NCI-H1048 (cell line): ENCODE data around the gene ZEB2.
A peak's percentile ranks its signal among the peaks of the same experiment; 100 is the strongest.

Source experiments
- DNase-seq: peaks from one replicate; lab custom pipeline; 2025; lab: John Stamatoyannopoulos, UW

The ZEB2 gene

DNA sequence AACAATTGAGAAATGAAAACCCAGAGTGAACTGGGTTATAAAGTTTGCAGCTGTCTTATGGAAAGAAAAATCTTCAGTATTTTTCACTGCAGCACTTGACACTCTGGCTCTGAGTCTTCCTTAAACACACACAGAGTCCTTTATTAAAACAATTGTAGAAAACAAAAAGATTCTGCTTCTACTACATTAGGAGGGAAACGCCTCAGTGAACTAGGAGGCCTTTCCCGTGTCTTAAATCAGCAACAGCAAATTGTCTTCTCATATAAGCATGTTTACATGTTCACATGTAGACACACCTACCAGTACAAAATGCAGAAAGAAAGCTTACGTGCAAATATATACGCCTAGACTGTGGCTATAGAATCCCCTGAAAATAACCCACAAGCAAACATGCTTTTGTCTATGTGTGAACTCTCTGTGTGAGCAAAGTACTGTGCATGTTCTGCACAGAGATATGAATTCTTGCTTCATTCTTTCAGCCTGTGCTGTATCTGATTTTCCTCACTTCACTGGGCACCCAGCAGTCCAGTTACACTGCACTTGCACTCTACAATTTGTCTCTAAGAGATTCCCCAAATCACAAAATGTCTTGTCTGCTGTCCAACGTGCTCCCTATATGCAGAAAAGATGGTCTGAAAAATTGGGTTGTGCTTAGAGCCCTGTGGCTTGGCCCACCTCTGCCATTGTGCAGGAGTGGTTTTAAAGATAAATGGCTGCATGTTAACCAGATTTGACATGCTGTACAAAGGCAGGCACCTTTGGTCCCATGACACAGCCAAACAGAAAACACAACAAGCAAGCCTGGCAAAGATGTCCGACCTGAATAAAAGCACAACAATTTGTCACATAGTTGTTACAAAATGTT, 24.5 kb downstream of the ZEB2 start:
- DNase-seq, result no peak

DNA sequence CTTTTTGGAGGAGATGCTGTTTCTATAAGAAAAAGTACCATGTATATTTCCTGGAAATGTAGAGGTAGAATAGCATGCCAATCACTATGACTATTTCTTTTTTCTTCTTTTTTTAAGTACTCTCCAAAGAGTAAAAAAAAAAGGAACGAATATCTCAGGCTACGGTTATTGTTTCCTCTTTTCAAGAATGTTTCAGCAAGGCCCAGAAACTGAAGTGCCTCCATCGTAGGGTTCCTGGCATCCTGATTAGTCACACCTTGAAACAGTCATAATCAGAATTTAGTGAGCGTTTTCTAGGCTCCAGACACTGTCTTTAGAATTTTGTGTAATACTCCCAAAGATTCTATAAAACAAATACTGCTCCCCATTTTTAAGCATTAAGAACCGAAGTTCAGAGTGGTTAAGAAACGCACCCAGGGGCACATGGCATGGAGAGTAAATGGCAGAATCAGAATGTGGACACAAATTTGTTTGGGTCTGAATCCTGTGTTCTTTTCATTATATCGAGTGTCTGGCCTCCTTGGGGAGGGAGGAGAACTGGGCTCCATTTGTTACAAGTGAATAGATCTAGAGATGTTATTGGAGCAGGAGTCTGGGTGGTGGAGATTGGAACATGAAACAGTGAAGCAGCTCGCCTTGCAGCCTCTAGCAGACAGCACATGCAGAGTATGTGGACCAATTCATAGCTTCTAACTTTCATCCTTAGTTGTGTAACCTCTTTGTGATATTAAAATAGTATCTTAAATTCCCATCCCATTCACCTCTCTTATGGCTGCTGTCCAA, 26.7 kb downstream of the ZEB2 start:
- DNase-seq, result no peak

- DNase-seq, result no peak
These were observed 29.1 kb downstream of the ZEB2 start for GRCh38 chr2:144490857-144491256.

GRCh38 chr2:144490017-144490416, 29.9 kb downstream of the ZEB2 start:
- no peak for DNase-seq

DNA sequence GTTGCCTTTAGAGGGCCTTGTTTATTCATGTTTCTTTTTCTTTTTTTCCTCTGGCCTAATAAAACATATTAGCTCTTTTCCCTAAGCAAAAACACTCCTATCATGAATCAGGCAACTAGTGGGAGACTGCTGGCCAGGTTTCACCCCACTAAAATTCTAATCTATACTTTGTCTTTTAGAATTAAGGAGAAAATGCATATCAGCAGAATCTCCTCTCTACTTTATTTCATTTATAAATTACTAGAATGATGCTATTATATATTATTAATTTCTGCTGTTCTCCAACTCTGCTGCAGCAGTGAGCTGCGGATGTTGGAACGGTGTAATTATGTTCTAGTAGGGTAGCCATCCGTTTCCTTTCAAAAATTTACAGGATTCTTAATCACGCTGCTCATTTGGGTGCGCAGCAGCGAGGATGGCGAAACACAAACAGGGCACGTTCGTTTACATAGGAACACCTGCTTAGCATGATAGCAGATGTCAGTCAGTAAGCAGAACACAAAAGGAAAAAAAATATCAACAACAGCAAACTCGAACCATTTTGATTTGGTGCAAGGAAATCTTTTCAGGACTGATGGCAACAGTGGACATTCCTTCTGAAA, 30.5 kb downstream of the ZEB2 start:
- DNase-seq, result no peak

DNA sequence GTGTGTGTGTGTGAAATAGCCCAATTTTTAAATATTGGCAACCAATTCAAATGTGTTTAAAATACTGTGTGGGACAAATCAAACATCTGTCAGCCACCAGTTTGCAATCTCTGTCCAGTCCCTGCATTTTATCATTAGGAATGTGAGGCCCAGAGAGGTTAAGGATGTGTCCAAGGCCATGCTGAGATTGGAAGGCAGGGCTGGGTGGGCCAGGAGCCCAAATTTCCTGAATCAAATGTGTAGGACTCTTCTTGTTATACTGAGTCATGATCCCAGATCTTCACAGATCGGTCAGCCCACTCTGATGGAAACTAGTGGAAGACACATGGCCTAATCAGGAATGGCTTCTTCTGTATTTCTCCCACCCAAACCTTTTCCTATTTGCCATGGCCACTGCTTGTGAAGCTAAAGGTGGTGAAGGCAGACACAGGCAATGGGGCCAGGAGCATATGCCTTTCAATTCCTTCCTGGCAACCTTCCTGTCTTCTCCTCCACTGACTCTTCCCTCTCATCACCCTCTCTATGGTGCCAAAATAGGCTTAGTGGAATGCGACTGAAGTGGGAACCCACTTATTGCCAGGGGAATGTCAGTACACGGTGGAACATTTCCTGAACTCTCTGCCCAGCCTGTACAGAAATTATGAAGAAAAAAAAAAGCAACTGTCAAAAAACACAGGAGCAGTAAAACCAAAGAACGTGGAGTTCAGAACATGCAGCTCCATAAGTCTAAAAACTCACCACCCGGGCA, 35.5 kb downstream of the ZEB2 start:
- DNase-seq, result no peak

- no peak for DNase-seq
These were observed 38.3 kb downstream of the ZEB2 start for GRCh38 chr2:144481666-144482065.

DNA sequence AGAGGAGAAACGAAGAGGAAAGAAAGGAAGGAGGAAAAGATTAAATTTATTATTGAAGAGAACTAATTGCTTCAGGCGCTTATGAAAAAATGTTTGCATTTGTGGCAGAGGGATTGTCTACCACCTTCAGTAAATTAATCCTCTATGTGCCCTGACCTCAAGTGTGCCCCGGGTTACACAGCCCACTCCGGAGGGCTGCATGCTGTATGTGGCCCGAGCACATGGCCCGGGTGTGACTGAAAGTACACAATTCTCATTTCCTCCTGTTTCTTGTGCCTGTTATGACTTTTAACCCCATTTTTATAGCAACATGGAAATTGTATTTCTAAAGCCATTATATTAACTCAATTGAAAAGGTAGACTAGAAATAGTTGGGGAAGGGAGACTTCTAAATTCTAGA, 38.8 kb downstream of the ZEB2 start:
- DNase-seq, result no peak

DNA sequence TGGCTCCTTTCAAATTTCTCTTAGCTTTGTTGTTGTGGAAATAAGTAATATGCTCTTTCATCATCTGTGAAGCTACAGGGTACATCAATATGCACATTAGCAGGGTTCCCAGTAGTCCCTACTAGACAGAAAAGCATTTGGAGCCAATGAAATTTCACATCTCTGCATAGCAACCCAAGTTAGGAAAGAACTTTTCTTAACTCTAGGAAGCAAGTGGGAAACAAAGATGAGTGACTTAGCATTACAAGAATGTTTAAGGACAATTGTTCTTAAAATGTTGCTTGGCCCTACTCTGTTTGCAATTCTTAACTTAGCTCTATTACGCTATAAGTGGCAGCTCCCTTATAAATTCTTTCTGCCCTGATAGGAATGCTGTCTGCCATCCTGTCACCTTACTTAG, 39.6 kb downstream of the ZEB2 start:
- no peak for DNase-seq

- peak; percentile 66 for DNase-seq
These were observed 40.3 kb downstream of the ZEB2 start for GRCh38 chr2:144479659-144480058.

- no peak for DNase-seq
These were observed 40.8 kb downstream of the ZEB2 start for GRCh38 chr2:144479138-144479537.

- peak; percentile 37 for DNase-seq
These were observed 42.0 kb downstream of the ZEB2 start for GRCh38 chr2:144477957-144478311.

- no peak for DNase-seq
These were observed 42.5 kb downstream of the ZEB2 start for GRCh38 chr2:144477281-144477956.

DNA sequence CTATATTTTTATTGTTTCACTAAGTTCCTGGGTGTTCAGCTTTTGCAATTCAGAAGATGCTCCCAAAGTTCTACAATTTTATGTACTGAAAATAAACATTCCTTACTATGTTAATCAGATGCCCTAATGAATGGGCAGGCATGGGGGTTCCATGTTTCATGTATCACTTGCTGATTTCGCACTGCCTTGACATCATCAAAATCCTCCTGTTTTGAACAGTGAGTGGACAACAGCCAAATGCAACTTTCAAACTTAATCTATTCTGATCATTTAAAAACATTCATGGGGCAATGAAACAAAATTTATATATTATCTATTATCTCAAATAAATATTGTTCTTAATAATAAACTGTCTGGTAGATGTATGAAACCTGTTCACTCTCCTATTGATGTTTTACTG, 43.2 kb downstream of the ZEB2 start:
- no peak for DNase-seq

DNA sequence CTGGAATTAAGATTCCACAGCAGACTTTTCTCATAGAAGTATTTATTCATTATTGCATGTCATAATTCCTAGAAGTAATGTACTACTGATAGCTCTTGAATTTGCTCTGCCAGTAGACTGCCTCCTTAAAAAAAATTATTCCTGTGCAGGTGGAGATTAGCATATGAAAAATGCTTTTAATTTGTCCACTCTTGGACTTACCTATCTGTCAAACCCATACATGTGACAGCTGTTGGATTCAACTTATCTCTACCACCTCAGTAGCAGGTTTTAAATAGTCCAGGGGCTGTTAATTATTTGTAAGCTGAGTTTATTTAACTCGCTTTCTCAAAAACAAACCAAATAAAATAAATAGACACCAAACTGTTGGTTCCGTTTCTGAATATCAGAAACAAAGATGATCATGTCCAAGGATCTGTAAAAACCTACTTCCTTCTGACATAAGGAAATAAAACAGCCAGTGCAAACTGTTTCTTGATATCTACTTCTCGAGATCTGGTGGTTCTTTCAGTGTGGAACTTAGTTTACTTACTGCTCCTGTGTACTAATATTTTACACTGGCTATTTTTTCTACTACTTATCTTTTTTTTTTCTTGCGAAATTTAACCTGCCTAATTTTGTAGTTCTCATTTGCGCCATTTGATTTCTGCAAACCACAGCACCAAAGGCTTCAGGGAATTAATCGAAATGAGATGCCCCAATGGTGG, 44.2 kb downstream of the ZEB2 start:
- no peak for DNase-seq

DNA sequence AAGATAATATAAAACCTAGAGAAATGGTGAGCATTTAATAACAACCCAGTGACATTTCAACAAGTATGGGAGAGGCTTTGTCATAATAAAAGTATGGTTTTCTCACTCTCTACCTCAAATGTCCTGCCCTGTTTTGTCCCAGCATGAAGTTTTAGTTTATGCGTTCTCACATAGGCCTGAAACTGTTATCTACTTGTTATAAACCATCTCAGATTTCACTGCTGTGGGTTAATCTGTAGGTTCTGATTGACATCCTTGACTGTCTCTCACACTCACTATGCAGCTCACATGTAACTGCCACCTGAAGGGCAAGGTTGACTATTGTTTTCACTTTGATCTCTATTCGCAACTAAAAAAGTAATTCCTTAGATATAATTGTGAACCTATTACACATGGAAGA, 44.9 kb downstream of the ZEB2 start:
- DNase-seq, result no peak

GRCh38 chr2:144474017-144474416, 45.9 kb downstream of the ZEB2 start:
- DNase-seq, result no peak

- no peak for DNase-seq
These were observed 47.0 kb downstream of the ZEB2 start for GRCh38 chr2:144472911-144473310.

- no peak for DNase-seq
These were observed 47.9 kb downstream of the ZEB2 start for GRCh38 chr2:144472046-144472412.

- DNase-seq, result no peak
These were observed 48.4 kb downstream of the ZEB2 start for GRCh38 chr2:144471305-144472045.
